Astrocyte of the cerebellum (primary cell): ENCODE results near the gene PTPN23.
A peak's percentile ranks its signal among the peaks of the same experiment; 100 is the strongest.
"Not testable (repeated sequence)": the region's sequence is repeated elsewhere in the genome, so short reads cannot be mapped to it uniquely, and the experiment has no call there.

ENCODE experiments used
- DNase-seq: peaks from one replicate; pipeline ENCODE4 v3.0.0-alpha.2; 2011; ENCODE audit warnings: low read depth
- H3K4me3 ChIP-seq: 2 replicates; pipeline ENCODE4 v1.5.1; 2011; ENCODE audit warnings: mild to moderate bottlenecking, low read depth, low read length, moderate library complexity
- in situ Hi-C: cut with HindIII; loops from 2 replicates; pipeline ENCODE4 v1.10.0; 2017; ENCODE audit warnings: low sequenced_read_pairs
- TF ChIP-seq, protein P1 (sequence below): IDR thresholded peaks from 2 replicates; pipeline ENCODE4 v1.5.1; 2012; ENCODE audit warnings: low read length, low read depth, moderate library complexity, mild to moderate bottlenecking; ENCODE audit errors: missing control alignments

PTPN23 gene

GRCh38 chr3:47367631-47368030 lies 13.2 kb upstream of the PTPN23 start:
- TF ChIP-seq, protein P1, sequence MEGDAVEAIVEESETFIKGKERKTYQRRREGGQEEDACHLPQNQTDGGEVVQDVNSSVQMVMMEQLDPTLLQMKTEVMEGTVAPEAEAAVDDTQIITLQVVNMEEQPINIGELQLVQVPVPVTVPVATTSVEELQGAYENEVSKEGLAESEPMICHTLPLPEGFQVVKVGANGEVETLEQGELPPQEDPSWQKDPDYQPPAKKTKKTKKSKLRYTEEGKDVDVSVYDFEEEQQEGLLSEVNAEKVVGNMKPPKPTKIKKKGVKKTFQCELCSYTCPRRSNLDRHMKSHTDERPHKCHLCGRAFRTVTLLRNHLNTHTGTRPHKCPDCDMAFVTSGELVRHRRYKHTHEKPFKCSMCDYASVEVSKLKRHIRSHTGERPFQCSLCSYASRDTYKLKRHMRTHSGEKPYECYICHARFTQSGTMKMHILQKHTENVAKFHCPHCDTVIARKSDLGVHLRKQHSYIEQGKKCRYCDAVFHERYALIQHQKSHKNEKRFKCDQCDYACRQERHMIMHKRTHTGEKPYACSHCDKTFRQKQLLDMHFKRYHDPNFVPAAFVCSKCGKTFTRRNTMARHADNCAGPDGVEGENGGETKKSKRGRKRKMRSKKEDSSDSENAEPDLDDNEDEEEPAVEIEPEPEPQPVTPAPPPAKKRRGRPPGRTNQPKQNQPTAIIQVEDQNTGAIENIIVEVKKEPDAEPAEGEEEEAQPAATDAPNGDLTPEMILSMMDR, result no peak
- no peak overlapping the region for H3K4me3 ChIP-seq
- no peak for DNase-seq
- in situ Hi-C loops, result no loop called here

GRCh38 chr3:47370020-47370419 lies 10.8 kb upstream of the PTPN23 start:
- DNase-seq, in situ Hi-C loops, H3K4me3 ChIP-seq: not testable (repeated sequence)

GRCh38 chr3:47370887-47371697 lies 9.7 kb upstream of the PTPN23 start:
- in situ Hi-C loops, result no loop called here
- TF ChIP-seq, protein P1, result peak; percentile 24
- DNase-seq, result no peak
- no peak overlapping the region for H3K4me3 ChIP-seq

DNA sequence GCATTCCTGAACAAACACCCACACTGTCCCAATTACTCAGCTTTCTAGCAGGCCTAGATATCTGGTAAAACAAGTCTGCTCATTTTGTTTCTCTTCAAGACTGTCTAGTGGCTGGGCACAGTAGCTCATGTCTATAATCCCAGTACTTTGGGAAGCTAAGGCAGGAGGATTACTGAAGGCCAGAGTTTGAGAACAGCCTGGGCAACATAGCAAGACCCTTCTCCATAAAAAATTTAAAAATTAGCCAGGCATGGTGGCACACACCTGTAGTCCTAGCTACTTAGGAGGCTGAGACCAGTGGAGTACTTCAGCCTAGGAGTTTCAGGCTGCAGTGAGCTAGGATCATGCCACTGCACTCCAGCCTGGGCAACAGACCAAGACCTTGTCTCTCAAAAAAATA lies 6.2 kb upstream of the PTPN23 start:
- H3K4me3 ChIP-seq, result no peak overlapping the region
- in situ Hi-C loops, result no loop called here
- no peak for DNase-seq
- TF ChIP-seq, protein P1, result no peak

- TF ChIP-seq, protein P1, result no peak
- in situ Hi-C loops, result no loop called here
- no peak for DNase-seq
- H3K4me3 ChIP-seq, result no peak overlapping the region
Observed at GRCh38 chr3:47376393-47376792, 4.4 kb upstream of the PTPN23 start.

DNA sequence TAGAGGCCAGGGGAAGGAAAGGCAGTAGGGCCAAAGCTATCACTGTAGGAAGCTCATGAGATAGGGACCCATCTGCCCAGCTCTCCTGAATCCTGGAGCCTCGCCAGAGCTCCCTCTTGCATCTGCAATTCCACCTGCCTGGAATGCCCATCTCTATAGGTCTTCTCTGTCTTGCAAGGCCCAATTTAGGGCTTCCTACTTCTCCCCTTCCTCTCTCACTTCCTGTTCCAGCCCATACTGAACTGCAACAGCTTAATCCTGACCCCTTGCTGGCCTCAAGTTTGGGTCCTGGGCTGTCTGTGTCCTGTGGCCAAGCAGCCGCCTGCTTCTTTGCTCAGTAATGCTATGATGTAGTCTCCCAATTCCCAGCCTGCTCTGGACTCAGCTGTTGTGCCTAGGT lies 3.6 kb upstream of the PTPN23 start:
- in situ Hi-C loops, result no loop called here
- H3K4me3 ChIP-seq, result no peak overlapping the region
- no peak for DNase-seq
- TF ChIP-seq, protein P1, result no peak

DNA sequence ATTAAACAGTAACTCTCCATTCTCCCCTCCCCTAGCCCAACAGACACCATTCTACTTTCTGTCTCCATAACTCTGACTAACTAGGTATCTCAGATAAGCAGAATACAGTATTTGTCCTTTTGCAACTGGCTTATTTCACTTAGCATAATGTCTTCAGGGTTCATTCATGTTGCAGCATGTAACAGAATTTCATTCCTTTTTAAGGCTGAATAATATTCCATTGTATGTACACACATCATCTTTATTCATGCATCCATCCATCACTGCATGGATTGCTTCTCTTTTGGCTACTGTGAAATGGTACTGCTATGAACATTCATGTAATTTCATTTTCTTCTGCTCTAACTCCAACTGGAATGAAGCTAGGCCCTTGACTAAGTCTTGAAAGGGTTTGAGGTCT lies 2.0 kb upstream of the PTPN23 start:
- in situ Hi-C loops, result no loop called here
- H3K4me3 ChIP-seq, result no peak overlapping the region
- TF ChIP-seq, protein P1, result no peak
- DNase-seq, result no peak
